Thymus (tissue), 14 donors: ENCODE data around the gene RAMP1. TPM values are rescaled to one million over a fixed set of nuclear protein-coding genes. Genes with fewer than 3 reads are reported as not detected.

Experiments
- DNase-seq, 9 donors: peaks; one replicate each; pipeline ENCODE4 v3.0.0-alpha.2; 2013; ENCODE audit warnings: low spot score in 9 of 9, low read depth in 6 of 9, missing footprints in 1 of 9
- H3K27ac ChIP-seq, 2 donors: one replicate each; pipeline ENCODE4 v1.5.1; 2013; ENCODE audit warnings: control low read depth in 1 of 2, low read depth in 1 of 2, low read length in 1 of 2, mild to moderate bottlenecking in 1 of 2, moderate library complexity in 1 of 2
- H3K27me3 ChIP-seq, 2 donors: one replicate each; pipeline ENCODE4 v1.5.1; 2013; ENCODE audit warnings: low read length in 1 of 2; ENCODE audit not compliant: control insufficient read depth in 2 of 2, insufficient read depth in 1 of 2
- H3K36me3 ChIP-seq, 2 donors: one replicate each; pipeline ENCODE4 v1.5.1; 2013; ENCODE audit warnings: low read length in 1 of 2, mild to moderate bottlenecking in 1 of 2, moderate library complexity in 1 of 2; ENCODE audit not compliant: control insufficient read depth in 2 of 2, insufficient read depth in 2 of 2
- H3K4me1 ChIP-seq, 2 donors: one replicate each; pipeline ENCODE4 v1.5.1; 2013; ENCODE audit warnings: low read length in 2 of 2; ENCODE audit not compliant: control insufficient read depth in 2 of 2, insufficient read depth in 2 of 2
- H3K4me3 ChIP-seq, 2 donors: one replicate each; pipeline ENCODE4 v1.5.1; 2013; ENCODE audit warnings: low read length in 2 of 2, control low read depth in 1 of 2, mild to moderate bottlenecking in 1 of 2
- H3K9me3 ChIP-seq, 2 donors: one replicate each; pipeline ENCODE4 v1.5.1; 2013; ENCODE audit warnings: low read length in 1 of 2, mild to moderate bottlenecking in 1 of 2; ENCODE audit not compliant: control insufficient read depth in 2 of 2, insufficient read depth in 1 of 2
- WGBS: extraction: QIAGEN DNeasy Blood & Tissue Kit; methylation state at CpG from one replicate; pipeline ENCODE4 v1.1.7; 2013; 5-methylcytosine and 5-hydroxymethylcytosine counted together
- long read RNA-seq, 10 donors: transcript quantifications; one replicate each; lab custom pipeline, GENCODE V29; 2026
- polyA plus RNA-seq: library from polyadenylated mRNA; stranded (reverse); fragments of 200-250 nt; gene quantifications from one replicate; pipeline ENCODE4 v1.2.3, GENCODE V29; 2013
- total RNA-seq: library from RNA; stranded (reverse); fragments of 120-200 nt; gene quantifications from one replicate; pipeline ENCODE4 v1.2.4, GENCODE V29; 2013
- donor health status: healthy.

Gene RAMP1
- total RNA-seq = 6.3 TPM
- polyA plus RNA-seq = 32.7 TPM
- long read RNA-seq, donor 1, partial matches to known transcripts = 0 of 1 reads
- long read RNA-seq, donor 1, other reads (novel, unspliced or antisense) = 0 of 1 reads
- long read RNA-seq, donor 2, partial matches to known transcripts = 0 of 3 reads
- long read RNA-seq, donor 2, other reads (novel, unspliced or antisense) = 0 of 3 reads
- long read RNA-seq, donor 3, transcript RAMP1-201 (3 exons, 910 nt) = major isoform, 5 of 5 reads
- long read RNA-seq, donor 3, partial matches to known transcripts = 0 of 5 reads
- long read RNA-seq, donor 3, other reads (novel, unspliced or antisense) = 0 of 5 reads
- long read RNA-seq, donor 4, partial matches to known transcripts = 0 of 2 reads
- long read RNA-seq, donor 4, other reads (novel, unspliced or antisense) = 0 of 2 reads
- long read RNA-seq, donor 5, transcript RAMP1-201 (3 exons, 910 nt) = major isoform, 11 of 11 reads
- long read RNA-seq, donor 5, partial matches to known transcripts = 0 of 11 reads
- long read RNA-seq, donor 5, other reads (novel, unspliced or antisense) = 0 of 11 reads
- long read RNA-seq, donor 6, partial matches to known transcripts = 0 of 3 reads
- long read RNA-seq, donor 6, other reads (novel, unspliced or antisense) = 0 of 3 reads
- long read RNA-seq, donor 7, partial matches to known transcripts = 0 of 2 reads
- long read RNA-seq, donor 7, other reads (novel, unspliced or antisense) = 0 of 2 reads
- long read RNA-seq, donor 8, partial matches to known transcripts = 0 of 1 reads
- long read RNA-seq, donor 8, other reads (novel, unspliced or antisense) = 0 of 1 reads
- long read RNA-seq, donor 9, partial matches to known transcripts = 0 of 3 reads
- long read RNA-seq, donor 9, other reads (novel, unspliced or antisense) = 0 of 3 reads
- long read RNA-seq, donor 10, partial matches to known transcripts = 0 of 4 reads
- long read RNA-seq, donor 10, other reads (novel, unspliced or antisense) = 0 of 4 reads

GRCh38 chr2:237859533-237860272, at the start of gene RAMP1:
TSS of gene RAMP1 (plus strand) at chr2:237859623. CDS start at chr2:237859676, 53 bp downstream.
- H3K4me1 ChIP-seq = no peaks in the 10 kb centered on the region
- no peaks in the 10 kb centered on the region for H3K36me3 ChIP-seq
- DNase-seq = no peak
- 4% methylated on average over 79 of the region's 79 CpGs for WGBS
- H3K27ac ChIP-seq = no peak within 1 kb of the TSS
- H3K9me3 ChIP-seq = peaks cover 0 to 3% of the 10 kb centered on the region in 2 donors
- peak within 1 kb of the TSS in 1 of 2 donors; percentile 12 for H3K4me3 ChIP-seq
- peaks cover 37 to 60% of the 10 kb centered on the region in 2 donors for H3K27me3 ChIP-seq

GRCh38 chr2:237815637-237816036, 43.8 kb upstream of the RAMP1 start:
- Histone ChIP-seq H3K27me3 (no peaks in the 10 kb centered on the region), H3K4me1 (no peaks in the 10 kb centered on the region), H3K9me3 (no peaks in the 10 kb centered on the region), H3K36me3 (no peaks in the 10 kb centered on the region), H3K27ac (no peak overlapping the region), H3K4me3 (no peak overlapping the region)
- WGBS = 96% methylated on average over 1 of the region's 1 CpG
- DNase-seq = no peak

GRCh38 chr2:237816531-237816930, 42.9 kb upstream of the RAMP1 start:
- Histone ChIP-seq H3K9me3 (no peaks in the 10 kb centered on the region), H3K27ac (no peak overlapping the region), H3K36me3 (no peaks in the 10 kb centered on the region), H3K4me3 (no peak overlapping the region), H3K4me1 (no peaks in the 10 kb centered on the region), H3K27me3 (no peaks in the 10 kb centered on the region)
- DNase-seq = no peak
- WGBS = 100% methylated on average over 1 of the region's 1 CpG

GRCh38 chr2:237818066-237818473, 41.4 kb upstream of the RAMP1 start:
- 78% methylated on average over 5 of the region's 5 CpGs for WGBS
- H3K4me3 ChIP-seq = no peak overlapping the region
- H3K4me1 ChIP-seq = no peaks in the 10 kb centered on the region
- no peaks in the 10 kb centered on the region for H3K27me3 ChIP-seq
- DNase-seq = no peak
- no peaks in the 10 kb centered on the region for H3K9me3 ChIP-seq
- H3K36me3 ChIP-seq = no peaks in the 10 kb centered on the region
- H3K27ac ChIP-seq = no peak overlapping the region

DNA sequence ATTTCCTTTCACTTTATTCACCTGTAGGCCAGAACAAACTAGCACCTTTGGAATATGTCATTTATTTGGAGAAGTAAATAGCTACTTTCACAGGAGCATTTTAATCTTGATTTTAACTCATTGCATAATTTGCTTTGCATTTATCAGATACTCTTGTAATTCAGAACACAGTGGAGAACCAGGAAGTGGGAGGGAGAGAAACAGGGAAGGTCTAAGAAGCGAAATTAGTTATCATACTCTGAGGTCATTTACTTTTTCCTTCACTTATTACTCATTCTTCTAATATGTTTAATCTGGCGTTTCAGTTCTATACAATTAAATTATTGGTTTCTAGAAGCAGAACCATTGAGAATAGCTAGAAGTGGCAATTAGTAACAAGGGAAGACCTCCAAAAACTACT, 40.2 kb upstream of the RAMP1 start:
- Histone ChIP-seq H3K4me1 (no peaks in the 10 kb centered on the region), H3K4me3 (no peak overlapping the region), H3K9me3 (no peaks in the 10 kb centered on the region), H3K27me3 (no peaks in the 10 kb centered on the region), H3K36me3 (no peaks in the 10 kb centered on the region), H3K27ac (no peak overlapping the region)
- no peak for DNase-seq
- WGBS = 94% methylated on average over 2 of the region's 2 CpGs

DNA sequence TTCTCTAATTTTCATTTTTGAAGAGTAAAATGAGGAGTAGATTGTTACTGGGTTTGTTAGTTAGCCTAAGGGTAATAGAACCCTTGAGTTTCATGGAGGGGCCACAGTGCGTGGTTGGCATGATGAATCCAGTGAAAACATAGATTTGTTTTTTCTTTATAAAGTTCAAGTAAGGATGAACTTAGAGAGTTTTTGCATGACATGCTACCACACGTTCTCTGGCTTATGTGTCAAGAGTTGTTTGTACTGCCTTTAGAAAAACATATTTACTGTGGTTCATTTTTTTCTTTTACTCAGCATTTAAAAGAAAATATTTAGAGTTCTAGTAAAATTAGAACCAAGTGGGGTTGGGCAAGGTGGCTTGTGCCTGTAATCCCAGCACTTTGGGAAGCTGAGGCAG, 39.0 kb upstream of the RAMP1 start:
- no peak overlapping the region for H3K27ac ChIP-seq
- no peak for DNase-seq
- no peaks in the 10 kb centered on the region for H3K27me3 ChIP-seq
- no peak overlapping the region for H3K4me3 ChIP-seq
- no peaks in the 10 kb centered on the region for H3K4me1 ChIP-seq
- no peaks in the 10 kb centered on the region for H3K9me3 ChIP-seq
- no peaks in the 10 kb centered on the region for H3K36me3 ChIP-seq
- 96% methylated on average over 2 of the region's 2 CpGs for WGBS

GRCh38 chr2:237823544-237823943, 35.9 kb upstream of the RAMP1 start:
- no peaks in the 10 kb centered on the region for H3K36me3 ChIP-seq
- WGBS = 98% methylated on average over 2 of the region's 2 CpGs
- no peak overlapping the region for H3K27ac ChIP-seq
- DNase-seq = no peak
- no peaks in the 10 kb centered on the region for H3K9me3 ChIP-seq
- no peaks in the 10 kb centered on the region for H3K27me3 ChIP-seq
- no peaks in the 10 kb centered on the region for H3K4me1 ChIP-seq
- H3K4me3 ChIP-seq = no peak overlapping the region

GRCh38 chr2:237824085-237824484, 35.3 kb upstream of the RAMP1 start:
- H3K9me3 ChIP-seq = no peaks in the 10 kb centered on the region
- H3K4me1 ChIP-seq = no peaks in the 10 kb centered on the region
- H3K4me3 ChIP-seq = no peak overlapping the region
- WGBS = 95% methylated on average over 6 of the region's 6 CpGs
- no peak for DNase-seq
- no peaks in the 10 kb centered on the region for H3K27me3 ChIP-seq
- no peak overlapping the region for H3K27ac ChIP-seq
- H3K36me3 ChIP-seq = no peaks in the 10 kb centered on the region
